Mammary epithelial cell (primary cell): ENCODE measurements around the gene PLXNA4.

Experiments used
- EZH2 ChIP-seq: IDR thresholded peaks from 2 replicates; pipeline ENCODE4 v1.6.1; 2012; ENCODE audit warnings: low read length, inconsistent platforms, borderline replicate concordance
- TF ChIP-seq, protein P1 (sequence below), 2 donors: IDR thresholded peaks in 1 of 2; conservative IDR thresholded peaks in 1 of 2; 2 replicates each; pipeline ENCODE4 v1.5.1; 2011 to 2012; ENCODE audit warnings: inconsistent platforms in 2 of 2, low read length in 2 of 2, mild to moderate bottlenecking in 2 of 2, control low read depth in 1 of 2, low read depth in 1 of 2; ENCODE audit not compliant: insufficient read depth in 1 of 2; ENCODE audit errors: extremely low read depth in 1 of 2

DNA sequence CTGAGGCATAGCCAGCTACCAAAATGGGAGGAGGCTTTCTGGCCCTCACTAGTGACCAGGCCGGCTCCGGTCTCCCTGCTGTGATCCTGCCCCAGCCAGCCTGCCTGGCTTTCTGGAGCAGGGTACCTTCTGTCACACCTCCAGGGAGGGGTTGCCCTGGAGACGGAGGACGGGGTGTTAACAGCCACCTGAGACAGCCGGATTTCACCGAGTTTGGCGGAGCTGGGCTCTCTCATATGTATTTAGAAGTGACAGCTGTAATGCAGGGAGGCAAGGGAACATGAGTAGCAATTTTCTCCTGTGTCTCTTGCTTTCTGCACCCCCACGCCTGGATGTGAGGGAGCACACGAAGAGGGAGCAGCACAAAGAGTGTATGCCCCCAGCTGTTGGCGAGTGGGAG lies 473.3 kb downstream of the PLXNA4 start:
- TF ChIP-seq, protein P1, sequence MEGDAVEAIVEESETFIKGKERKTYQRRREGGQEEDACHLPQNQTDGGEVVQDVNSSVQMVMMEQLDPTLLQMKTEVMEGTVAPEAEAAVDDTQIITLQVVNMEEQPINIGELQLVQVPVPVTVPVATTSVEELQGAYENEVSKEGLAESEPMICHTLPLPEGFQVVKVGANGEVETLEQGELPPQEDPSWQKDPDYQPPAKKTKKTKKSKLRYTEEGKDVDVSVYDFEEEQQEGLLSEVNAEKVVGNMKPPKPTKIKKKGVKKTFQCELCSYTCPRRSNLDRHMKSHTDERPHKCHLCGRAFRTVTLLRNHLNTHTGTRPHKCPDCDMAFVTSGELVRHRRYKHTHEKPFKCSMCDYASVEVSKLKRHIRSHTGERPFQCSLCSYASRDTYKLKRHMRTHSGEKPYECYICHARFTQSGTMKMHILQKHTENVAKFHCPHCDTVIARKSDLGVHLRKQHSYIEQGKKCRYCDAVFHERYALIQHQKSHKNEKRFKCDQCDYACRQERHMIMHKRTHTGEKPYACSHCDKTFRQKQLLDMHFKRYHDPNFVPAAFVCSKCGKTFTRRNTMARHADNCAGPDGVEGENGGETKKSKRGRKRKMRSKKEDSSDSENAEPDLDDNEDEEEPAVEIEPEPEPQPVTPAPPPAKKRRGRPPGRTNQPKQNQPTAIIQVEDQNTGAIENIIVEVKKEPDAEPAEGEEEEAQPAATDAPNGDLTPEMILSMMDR (conservative IDR thresholded peaks at IDR 0.05 in 1 of 2, IDR thresholded peaks at IDR 0.05 in 1 of 2; ENCODE audit: extremely low read depth in 1 of 2, insufficient read depth in 1 of 2, low read depth in 1 of 2, low read length in 2 of 2): no peak
- TF ChIP-seq EZH2: no peak
